Right atrium auricular region (tissue), 2 donors: ENCODE data around the gene BCAS4. TPM values are rescaled to one million over a fixed set of nuclear protein-coding genes. Genes with fewer than 3 reads are reported as not detected.

Source experiments
- DNase-seq: peaks from one replicate; pipeline ENCODE4 v3.0.0-alpha.2; 2019; ENCODE audit warnings: low spot score
- H3K27ac ChIP-seq, 2 donors: fragments of 200-600 bp; sonication (generic); 1 replicate in 1 of 2; 2 replicates in 1 of 2; pipeline ENCODE4 v1.5.1; 2016 to 2019
- H3K27me3 ChIP-seq, 2 donors: fragments of 200-600 bp; sonication (generic); one replicate each; pipeline versions ENCODE4 v1.5.1 to v1.6.0; 2017 to 2019
- H3K36me3 ChIP-seq: fragments of 200-600 bp; sonication (generic); one replicate; pipeline ENCODE4 v1.5.1; 2016
- H3K4me1 ChIP-seq, 2 donors: fragments of 200-600 bp; sonication (generic); one replicate each; pipeline versions ENCODE4 v1.5.1 to v1.6.0; 2017 to 2019
- H3K4me3 ChIP-seq, 2 donors: fragments of 200-600 bp; sonication (generic); 1 replicate in 1 of 2; 2 replicates in 1 of 2; pipeline ENCODE4 v1.5.1; 2017 to 2019; ENCODE audit warnings: mild to moderate bottlenecking in 1 of 2, moderate library complexity in 1 of 2
- H3K9me3 ChIP-seq, 2 donors: fragments of 200-600 bp; sonication (generic); one replicate each; pipeline ENCODE4 v1.5.1; 2019
- total RNA-seq, 2 donors: library from RNA; depleted of rRNA; stranded (reverse); fragments of >200 nt; gene quantifications; one replicate each; pipeline ENCODE4 v1.1.0, GENCODE V29; 2016
- TF ChIP-seq, protein P1 (sequence below), 2 donors: fragments of 200-600 bp; sonication (generic); IDR thresholded peaks; one replicate each; pipeline ENCODE4 v1.5.1; 2019; ENCODE audit warnings: antibody characterized with exemption in 2 of 2

Gene BCAS4
- total RNA-seq, 2 donors from 2014 or later: 1.5 to 2.2 TPM

DNA sequence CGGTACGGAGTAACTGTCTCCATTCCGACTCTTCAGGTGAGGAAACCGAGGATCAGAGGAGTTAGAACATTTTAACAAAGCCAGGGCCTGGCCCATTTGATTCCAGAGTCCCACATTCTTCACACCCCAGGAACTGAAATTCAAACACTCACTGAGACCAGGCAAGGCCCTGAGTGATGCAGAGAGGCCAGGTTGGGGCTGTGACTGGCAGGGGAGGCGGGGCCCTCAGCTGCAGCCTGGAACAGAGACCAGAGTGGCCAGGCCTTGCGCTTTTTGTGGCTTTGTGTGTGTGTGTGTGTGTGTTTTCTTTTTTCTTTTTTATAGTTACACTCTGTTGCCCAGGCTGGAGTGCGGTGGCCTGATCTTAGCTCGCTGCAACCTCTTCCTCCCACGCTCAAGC, 57.2 kb downstream of the BCAS4 start:
- no peak for DNase-seq

DNA sequence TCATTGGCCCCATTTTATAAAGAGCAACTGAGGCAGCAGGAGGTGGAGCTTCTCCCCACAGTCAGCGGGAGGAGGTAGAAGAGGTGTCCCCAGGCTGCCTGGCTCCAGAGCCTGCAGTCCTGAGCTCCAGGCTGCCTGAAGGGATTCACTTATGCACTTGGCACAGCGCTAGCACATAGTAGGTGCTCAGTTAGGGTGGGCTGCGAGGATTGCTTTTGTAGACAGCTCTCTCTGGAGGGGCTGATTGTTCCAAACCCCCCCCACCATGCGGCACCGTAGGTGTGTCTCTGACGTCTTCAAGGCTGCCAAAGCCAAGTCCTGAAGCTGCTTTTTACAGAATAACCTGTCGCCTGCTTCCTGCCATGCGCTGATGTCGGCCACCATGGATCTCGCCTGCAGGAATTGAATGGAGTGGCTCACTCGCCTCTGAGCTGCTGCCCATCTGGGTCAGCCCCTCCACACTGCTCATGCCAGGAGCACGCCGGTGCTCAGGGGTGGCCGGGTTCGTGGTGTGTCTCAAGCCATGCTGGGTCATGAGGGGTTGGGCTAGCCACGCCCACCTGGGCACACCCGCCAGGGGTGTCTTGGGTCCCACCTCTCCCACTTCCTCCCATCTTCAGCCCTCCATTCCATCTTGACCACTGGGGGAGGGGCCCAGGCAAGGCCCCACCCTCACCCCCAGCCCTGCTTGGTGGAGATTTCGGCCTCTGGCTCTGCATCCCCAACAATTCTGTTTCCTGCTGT, 59.8 kb downstream of the BCAS4 start:
- Histone ChIP-seq H3K9me3 (no peaks in the 10 kb centered on the region), H3K4me3 (no peak overlapping the region), H3K4me1 (peaks cover 0 to under 1% of the 10 kb centered on the region in 2 donors), H3K27ac (no peak overlapping the region), H3K27me3 (no peaks in the 10 kb centered on the region), H3K36me3 (no peaks in the 10 kb centered on the region)
- TF ChIP-seq, protein P1, sequence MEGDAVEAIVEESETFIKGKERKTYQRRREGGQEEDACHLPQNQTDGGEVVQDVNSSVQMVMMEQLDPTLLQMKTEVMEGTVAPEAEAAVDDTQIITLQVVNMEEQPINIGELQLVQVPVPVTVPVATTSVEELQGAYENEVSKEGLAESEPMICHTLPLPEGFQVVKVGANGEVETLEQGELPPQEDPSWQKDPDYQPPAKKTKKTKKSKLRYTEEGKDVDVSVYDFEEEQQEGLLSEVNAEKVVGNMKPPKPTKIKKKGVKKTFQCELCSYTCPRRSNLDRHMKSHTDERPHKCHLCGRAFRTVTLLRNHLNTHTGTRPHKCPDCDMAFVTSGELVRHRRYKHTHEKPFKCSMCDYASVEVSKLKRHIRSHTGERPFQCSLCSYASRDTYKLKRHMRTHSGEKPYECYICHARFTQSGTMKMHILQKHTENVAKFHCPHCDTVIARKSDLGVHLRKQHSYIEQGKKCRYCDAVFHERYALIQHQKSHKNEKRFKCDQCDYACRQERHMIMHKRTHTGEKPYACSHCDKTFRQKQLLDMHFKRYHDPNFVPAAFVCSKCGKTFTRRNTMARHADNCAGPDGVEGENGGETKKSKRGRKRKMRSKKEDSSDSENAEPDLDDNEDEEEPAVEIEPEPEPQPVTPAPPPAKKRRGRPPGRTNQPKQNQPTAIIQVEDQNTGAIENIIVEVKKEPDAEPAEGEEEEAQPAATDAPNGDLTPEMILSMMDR (IDR thresholded peaks at IDR 0.05): no peak
- DNase-seq: no peak

More for the DNA sequence above, 57.2 kb downstream of the BCAS4 start:
- Histone ChIP-seq H3K27me3 (no peaks in the 10 kb centered on the region), H3K4me1 (peaks cover 0 to 19% of the 10 kb centered on the region in 2 donors), H3K27ac (no peak overlapping the region), H3K9me3 (no peaks in the 10 kb centered on the region), H3K36me3 (no peaks in the 10 kb centered on the region), H3K4me3 (no peak overlapping the region)
- TF ChIP-seq, protein P1 (IDR thresholded peaks at IDR 0.05): no peak

DNA sequence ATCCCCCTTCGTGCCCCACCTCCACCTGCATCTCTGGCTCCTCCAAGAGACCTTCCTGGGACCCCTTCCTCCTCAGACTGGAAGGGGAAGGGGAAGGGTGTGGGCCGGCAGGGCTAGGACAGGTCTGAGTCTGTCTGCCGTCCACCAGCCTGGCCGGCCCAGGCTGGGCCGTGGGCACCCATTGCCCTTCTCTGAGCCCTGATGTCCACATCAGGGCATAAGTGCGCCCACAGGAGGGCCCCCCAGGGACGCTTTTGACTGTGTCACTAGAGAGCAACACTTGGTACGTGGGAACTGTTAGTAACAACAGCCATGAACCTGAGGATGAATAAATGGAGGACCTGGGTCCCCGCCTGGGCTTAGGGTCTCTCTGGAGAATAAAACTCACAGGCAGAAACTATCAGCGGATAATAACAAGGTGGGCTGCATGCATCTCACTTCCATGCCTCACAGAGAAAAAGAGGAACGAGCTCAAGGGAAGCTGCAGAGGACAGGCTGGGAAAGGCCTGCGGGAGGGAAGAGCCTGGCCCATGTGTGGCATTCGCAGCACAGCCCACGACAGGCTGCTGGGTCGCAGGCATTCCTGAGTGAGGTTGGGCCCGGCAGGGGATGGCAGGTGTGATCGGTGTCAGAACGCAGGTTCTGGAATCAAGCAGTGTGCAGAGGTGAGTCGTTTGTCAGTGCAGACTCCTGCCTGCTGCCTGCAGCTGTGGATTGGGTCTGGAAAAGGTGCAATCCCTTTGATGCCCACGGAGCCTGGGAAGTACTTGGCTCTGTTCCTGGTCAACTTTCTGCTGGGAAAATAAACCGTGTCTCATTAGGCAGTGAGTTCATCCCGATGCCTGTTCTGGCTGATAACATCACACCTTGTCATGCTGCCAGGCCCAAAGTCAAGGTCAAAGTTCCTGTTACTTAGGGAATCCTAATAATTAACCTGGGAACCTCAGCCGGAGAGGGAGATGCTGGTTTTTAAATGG, 60.9 kb downstream of the BCAS4 start:
- no peaks in the 10 kb centered on the region for H3K9me3 ChIP-seq
- H3K27ac ChIP-seq: no peak overlapping the region
- H3K36me3 ChIP-seq: no peaks in the 10 kb centered on the region
- no peaks in the 10 kb centered on the region for H3K27me3 ChIP-seq
- DNase-seq: no peak
- H3K4me3 ChIP-seq: no peak overlapping the region
- TF ChIP-seq, protein P1 (IDR thresholded peaks at IDR 0.05): no peak
- H3K4me1 ChIP-seq: no peaks in the 10 kb centered on the region

DNA sequence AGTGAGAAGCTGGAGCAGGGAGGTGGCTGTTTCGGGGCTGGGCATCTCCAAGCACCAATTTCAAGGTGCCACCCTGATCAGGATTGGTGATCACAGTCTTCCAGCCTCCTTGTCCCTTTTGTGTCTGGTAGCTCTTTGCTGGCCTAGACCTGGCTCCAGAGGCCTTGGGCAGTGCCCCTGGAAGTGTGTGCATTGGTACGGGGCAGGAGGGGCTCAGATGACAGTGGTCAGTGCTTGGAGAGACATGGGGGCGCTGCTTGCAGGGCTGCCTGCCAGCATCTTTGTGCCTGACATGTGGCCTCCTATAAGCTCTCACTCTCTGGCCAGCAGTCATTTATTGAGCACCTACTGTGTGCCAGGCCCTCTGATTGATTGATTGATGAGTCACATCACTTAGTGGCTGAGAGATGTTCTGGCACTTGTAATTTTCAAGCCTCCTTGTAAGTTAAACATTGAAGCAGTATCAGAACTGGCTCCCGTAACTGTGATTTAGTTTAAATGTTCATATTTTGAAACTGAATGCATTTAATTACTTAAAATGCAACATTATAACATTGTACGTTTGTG, 61.7 kb downstream of the BCAS4 start:
- DNase-seq: no peak
- Histone ChIP-seq H3K9me3 (no peaks in the 10 kb centered on the region), H3K36me3 (no peaks in the 10 kb centered on the region), H3K4me3 (no peak overlapping the region), H3K27ac (no peak overlapping the region), H3K27me3 (no peaks in the 10 kb centered on the region), H3K4me1 (no peaks in the 10 kb centered on the region)
- TF ChIP-seq, protein P1 (IDR thresholded peaks at IDR 0.05): no peak

DNA sequence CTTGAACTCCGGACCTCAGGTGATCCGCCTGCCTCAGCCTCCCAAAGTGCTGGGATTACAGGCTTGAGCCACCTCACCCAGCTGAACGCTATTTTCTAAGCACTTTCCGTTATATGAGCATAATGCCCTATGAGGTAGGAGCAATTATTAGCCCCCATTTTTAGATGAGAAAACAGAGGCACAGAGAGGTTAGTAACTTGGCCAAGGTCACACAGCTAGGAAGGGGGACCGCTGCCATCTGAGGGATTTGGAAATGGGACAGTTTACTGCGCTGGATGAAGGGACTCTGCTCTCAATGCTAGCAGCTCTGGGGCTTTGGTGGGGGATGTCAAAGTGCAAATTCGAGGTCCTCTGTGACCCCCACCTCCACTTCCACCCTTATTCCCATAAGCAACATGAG, 62.5 kb downstream of the BCAS4 start:
- Histone ChIP-seq H3K9me3 (no peaks in the 10 kb centered on the region), H3K4me3 (no peak overlapping the region), H3K27ac (no peak overlapping the region), H3K36me3 (no peaks in the 10 kb centered on the region), H3K4me1 (no peaks in the 10 kb centered on the region), H3K27me3 (no peaks in the 10 kb centered on the region)
- TF ChIP-seq, protein P1 (IDR thresholded peaks at IDR 0.05): no peak
- DNase-seq: no peak
